Stimulated activated CD8-positive, alpha-beta memory T cell treated with anti-CD3 and anti-CD28 coated beads, Interleukin-12 subunit alpha, Interleukin-12 subunit beta, amount 100 ng/mL, for 24 hours (primary cell): ENCODE data around the gene STARD3NL.
"Not testable (repeated sequence)": the region's sequence is repeated elsewhere in the genome, so short reads cannot be mapped to it uniquely, and the experiment has no call there.

ENCODE experiments used
- DNase-seq: peaks from one replicate; pipeline ENCODE4 v3.0.0-alpha.2; 2020; ENCODE audit errors: extremely low read depth

Gene STARD3NL

DNA sequence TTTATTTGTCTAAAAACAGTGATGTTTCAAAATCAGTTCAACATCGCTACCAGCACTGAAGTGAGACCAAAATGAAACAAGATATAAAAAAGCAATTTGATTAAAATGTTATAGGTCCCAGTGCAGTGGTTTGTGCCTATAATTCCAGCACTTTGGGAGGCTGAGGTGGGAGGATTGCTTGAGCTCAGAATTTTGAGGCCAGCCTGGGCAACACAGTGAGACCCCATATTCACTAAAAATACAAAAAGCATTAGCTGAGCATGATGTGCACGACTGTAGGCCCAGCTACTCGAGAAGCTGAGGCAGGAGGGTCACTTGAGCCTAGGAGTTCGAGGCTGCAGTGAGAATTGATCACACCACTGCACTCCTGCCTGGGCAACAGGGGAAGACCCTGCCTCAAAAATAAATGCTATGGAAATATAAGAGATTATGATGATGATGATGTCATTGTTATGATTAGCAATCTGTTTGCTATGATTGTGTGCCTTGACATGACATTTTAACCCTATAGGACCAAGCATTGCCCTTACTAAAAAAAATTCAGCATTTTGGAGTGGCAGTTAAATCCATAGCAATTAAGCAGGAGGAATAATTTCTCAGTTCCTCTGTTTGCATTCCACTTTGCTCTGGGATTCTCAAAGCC is 91.8 kb downstream of the STARD3NL start:
- DNase-seq = not testable (repeated sequence)

DNA sequence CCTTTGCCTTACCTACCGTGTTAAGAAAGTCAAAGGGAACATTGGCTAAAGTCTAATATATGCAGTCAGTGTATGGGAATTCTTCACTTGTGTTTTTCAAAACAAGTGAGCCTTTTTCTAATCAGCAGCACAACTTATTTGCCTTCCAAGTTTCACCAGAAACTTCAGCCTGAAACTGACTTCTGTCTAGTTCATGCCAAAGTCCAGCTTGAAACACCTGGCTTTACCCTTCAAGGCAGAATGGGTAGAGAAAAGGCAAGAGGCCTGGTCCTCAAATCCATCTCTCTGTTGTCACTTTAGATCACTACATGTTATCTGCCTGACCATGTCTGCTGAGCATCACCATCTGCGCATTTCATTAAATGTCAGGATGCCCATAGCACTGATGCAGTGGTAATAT is 92.4 kb downstream of the STARD3NL start:
- DNase-seq = not testable (repeated sequence)

DNA sequence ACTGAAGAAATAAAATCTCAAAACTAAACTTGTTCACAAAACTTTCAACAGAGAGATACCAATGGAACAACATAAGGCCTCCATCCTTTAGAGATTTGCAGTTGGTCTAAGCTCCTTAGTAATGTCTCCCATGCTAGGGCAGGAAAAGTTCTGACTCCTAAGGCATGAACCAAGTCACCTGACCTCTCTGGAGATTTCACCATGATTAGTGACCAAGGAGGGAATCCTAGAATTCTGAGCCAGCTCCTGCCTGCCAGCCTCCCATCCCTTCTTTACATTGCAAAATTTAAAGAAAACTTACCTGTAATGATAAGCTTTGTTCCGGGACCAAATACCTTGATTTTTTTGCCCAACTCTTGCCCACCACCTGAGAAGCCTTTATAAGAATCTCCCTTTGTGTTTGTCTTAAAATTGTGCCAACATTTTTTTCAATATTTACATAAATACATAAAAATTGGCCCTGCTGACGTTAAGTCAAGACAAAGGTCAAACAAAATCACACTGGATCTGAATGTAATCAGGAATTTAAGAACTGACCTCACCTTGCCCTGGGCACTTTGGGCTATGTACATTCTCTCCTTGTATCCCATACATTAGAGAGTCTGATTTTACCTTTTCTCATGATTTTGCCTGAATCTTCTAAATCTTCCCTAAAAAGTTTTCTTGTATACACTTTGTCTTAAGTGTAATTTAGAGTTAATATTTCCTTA is 95.4 kb downstream of the STARD3NL start, which contains the start of gene TARP:
Gene TARP, minus strand, starts transcription at position 351 of the 710 bp plus-strand sequence.
- DNase-seq = no peak

DNA sequence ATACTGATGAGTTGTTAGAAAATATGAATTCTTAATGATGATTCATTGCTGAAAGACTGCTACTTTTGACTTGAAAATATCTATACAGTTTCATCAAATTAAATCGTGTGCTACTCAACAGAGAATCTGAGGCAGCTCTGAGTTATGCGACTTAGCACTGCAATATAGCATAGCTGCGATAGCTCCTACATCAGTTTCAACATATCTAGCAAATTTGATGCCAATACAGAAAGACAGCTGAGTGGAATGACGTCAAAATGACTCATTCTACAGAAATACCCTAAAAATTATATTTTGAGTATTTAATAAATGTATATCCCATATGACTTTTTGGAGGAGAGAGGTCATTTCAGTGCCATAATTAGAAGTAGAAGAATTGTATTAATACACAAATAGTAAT is 96.4 kb downstream of the STARD3NL start:
- DNase-seq = no peak

DNA sequence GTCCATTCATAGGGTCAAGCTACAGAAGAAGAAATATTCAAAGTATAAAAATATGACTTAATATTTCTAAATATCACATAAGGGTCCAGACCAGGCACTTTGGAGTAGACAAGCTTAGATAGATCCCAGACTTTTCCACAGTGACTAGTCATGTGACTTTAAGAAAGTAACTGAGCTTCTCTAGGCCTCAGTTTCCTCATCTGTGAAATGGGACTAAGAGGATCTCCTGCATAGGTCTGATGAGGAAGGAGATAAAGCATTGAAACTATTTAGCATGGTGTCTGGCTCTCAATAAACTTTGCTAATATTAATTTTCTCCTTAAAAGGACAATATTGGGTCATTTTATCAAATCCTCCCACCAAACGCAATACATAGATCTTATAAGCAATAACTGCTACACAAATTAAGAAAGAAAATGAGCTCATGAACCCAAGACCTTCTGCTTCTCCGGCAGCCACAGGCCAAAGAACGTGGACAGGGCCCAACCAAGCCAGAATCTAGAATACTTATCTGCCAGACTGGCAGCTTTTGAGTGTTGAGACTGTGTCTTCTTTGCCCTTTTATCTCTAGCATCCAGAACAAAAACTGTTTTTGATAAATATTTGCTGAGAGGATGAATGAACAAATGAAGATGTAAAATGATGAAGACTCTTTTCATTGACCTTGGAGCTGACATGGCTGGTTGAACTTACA is 97.0 kb downstream of the STARD3NL start:
- no peak for DNase-seq

DNA sequence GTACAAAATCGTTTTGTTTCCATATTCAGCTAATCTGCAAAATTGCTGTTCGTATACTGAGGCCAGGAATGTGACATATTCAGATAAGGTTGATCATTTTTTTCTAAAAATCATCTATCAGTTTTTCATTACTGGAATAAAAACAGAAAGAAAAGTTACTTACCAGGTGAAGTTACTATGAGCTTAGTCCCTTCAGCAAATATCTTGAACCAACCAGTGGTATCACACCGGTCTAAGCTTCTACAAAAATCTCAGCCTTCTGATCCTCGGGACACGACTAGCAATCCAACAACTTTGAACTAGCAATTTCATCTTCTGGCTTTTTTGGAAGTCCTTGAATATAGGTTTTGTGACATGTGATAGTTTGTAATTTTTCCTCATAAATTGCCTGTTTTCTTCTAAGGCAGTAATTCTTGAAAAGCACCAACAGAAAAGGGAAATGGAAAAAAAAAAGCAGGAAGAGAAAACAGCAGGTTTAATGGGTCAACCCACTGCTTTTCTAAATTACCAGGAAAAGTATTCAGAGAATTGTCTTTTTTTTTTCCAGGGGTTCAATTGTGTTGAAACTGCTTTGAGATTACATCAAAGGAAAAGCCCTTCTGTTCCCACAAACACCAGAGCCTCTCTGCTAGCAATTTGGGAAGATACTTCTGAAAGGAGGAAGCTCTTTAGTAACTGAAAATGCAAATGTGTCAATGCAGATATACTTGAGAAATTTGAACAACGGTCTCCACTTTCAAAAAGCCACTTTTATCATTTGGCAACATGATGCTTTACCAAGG is 98.2 kb downstream of the STARD3NL start:
- DNase-seq = no peak

DNA sequence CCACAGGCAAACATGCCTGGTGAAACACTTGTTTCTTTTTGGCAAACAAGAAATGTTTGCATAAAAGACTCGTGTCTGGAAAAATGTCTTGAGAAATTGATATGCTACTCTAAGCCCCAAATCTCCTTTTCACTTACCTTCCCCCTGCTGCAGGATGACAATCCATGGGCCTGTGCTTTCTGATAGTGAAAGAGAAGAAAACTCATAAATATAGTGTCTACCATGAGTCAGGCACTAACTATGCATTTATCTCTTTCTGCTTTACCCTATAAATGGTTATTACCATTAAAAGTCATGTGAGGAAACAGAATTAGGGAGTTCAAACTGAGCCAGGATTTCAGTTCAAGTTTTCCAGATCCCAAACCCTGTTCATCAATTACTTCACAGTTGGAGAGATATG is 102.0 kb downstream of the STARD3NL start:
- DNase-seq = no peak
